Activated CD4-positive, alpha-beta T cell treated with anti-CD3 and anti-CD28 coated beads, Interleukin-2, amount 50 U/mL, for 4 hours (primary cell): ENCODE results near the gene TMEM165.
"Not testable (repeated sequence)": the region's sequence is repeated elsewhere in the genome, so short reads cannot be mapped to it uniquely, and the experiment has no call there.

Experiments used
- DNase-seq, 2 experiments: peaks; one replicate each; pipeline ENCODE4 v3.0.0-alpha.2; 2020

Gene TMEM165, protein sequence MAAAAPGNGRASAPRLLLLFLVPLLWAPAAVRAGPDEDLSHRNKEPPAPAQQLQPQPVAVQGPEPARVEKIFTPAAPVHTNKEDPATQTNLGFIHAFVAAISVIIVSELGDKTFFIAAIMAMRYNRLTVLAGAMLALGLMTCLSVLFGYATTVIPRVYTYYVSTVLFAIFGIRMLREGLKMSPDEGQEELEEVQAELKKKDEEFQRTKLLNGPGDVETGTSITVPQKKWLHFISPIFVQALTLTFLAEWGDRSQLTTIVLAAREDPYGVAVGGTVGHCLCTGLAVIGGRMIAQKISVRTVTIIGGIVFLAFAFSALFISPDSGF

DNA sequence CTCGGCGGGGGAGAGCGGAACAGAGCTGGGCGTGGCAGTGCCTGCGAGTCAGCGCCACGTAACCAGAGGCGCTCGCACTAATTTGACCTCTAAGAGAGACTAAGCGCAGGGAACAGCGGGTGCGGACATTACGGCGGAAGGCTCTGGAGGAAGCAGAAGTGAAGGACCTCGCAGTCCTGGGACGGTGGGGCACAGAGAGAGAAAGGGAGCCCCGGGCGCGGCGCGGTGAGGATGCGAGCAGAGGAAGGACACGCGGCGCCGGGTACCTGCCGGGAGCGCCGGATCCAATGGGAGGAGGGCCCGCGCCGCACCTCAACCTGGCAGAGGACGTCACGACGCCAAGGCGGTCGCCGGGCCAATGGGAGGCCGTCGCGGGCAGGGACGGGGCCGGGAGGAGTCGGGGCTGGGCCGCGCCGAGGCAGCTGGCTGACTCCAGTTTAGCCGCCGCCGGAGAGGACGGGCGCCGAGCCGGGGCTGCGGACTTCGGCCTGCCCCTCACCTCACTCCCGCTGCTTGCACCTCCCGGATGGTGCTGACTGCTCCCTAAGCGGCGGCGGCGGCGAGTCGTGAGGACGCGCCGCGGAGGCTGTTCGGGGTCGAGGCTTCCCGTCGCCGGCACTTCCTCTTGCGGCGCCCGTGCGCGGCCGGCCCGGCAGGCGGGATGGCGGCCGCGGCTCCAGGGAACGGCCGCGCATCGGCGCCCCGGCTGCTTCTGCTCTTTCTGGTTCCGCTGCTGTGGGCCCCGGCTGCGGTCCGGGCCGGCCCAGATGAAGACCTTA, at the start of gene TMEM165:
TMEM165 (plus strand) TSS at position 429 of the 779 bp plus-strand sequence; CDS start at position 662, 233 bp downstream.
- DNase-seq: peak; percentile 83 to 85

DNA sequence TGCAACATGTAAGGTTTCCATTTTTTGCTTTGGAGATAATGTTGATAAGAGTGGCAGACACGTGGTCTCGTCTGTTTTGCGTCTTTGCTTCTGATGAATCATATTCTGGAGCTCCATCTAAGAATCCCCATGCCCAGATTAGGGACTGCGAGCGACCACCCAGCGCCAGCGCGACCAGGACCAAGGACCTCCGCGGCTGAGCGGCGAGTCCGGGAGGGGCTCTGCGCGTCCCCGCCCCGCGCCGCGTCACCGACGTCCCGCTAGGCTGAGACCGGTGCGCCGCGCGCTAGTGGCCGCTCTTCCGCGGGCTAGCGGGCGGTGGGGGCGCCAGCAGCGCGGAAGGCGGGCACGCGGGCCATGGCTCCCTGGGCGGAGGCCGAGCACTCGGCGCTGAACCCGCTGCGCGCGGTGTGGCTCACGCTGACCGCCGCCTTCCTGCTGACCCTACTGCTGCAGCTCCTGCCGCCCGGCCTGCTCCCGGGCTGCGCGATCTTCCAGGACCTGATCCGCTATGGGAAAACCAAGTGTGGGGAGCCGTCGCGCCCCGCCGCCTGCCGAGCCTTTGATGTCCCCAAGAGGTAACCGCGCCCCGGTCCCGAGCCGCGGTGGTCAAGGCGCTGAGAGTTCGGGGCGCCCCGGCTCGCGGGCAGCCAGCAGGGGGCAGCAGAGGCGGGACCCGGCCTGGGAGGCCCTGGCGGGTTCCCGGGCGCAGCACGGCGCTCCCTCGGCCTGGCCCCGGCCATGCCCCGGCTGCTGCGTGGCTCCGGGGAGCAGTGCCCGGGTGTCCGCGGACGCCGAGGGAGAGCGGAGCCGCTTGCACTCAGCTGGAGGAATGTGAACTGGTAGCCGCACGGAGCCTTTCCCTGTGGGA, 49.5 kb upstream of the TMEM165 start, which contains the start of gene SRD5A3:
SRD5A3 (plus strand) TSS at position 263 of the 871 bp plus-strand sequence; CDS start at position 358, 95 bp downstream.
- peak; percentile 63 to 70 for DNase-seq

DNA sequence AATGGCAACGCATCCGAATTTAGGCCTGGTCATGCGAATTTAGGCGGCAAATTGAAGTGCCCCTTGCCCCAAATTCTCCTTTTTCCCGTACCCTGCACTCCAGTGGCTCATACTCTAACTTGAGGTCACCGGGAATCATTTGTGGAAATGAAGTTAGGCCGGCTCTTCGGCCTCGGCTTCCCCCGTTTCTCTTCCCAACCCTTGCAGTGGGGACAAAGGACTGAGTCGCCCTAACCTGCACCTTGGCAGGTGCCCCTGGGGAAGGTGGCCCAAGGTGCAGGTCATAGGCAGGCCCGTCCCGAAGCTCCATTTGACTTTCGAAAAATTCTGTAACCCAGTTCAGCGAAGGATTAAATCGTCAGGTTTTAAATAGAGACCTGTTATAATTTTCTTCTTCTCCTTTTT, 48.9 kb upstream of the TMEM165 start:
- DNase-seq: no peak

DNA sequence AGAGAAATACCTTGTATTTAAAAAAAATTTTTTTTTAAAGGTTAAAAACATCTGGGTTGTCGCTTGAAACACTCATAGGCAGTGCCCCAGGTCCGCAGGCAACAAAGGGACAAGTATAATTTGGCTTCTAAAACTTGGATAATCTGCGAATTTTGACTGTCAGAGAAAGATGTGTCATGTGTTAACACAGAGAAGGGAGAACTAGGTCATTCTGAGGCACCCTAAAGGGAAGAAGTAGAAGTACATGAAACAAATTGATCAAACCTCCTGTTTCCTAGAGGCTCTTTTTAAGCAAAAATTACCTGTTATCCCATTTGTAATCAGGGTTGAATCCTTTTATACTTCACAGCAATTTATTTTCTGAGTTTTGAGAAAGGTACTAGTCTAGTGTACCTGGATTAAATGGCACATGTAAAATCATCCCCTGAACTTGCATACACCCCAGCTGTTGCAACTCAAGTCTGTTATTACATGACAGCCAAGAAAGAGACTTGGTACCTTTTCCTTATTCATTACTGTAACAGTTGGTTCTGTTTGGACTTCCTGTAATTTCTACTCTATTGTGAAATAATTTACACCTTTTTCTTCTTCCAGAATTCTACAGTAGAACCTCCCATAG, 48.0 kb upstream of the TMEM165 start:
- DNase-seq: no peak

DNA sequence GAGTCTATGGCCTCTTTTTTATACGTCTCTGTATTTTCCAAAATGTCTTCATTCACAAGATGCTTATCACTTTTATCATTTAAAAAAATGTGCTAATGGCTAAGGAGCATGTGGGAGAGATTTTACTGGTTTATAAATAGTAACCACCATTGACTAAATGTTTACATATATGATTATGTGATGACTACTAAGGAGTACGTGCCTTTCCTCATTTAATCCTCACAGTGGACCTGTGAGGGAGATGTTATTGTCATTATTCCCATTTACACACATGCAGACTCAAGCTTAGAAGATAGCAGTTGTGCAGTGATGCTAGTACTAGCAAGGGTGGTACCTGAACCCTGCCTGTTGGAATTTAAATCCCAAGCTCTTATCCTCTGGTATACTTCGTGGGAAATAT, 47.3 kb upstream of the TMEM165 start:
- no peak for DNase-seq

DNA sequence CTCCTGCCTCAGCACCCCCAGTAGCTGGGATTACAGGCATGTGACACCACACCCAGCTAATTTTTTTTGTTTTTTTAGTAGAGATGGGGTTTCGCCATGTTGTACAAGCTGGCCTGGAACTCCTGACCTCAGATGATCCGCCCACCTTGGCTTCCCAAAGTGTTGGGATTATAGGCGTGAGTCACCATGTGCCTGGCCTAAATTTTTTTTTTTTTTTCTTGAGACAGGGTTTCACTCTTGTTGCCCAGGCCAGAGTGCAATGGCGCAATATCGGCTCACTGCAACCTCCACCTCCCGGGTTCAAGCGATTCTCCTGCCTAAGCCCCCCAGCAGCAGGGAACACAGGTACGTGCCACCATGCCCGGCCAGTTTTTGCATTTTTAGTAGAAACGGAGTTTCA, 44.9 kb upstream of the TMEM165 start:
- DNase-seq: not testable (repeated sequence)

DNA sequence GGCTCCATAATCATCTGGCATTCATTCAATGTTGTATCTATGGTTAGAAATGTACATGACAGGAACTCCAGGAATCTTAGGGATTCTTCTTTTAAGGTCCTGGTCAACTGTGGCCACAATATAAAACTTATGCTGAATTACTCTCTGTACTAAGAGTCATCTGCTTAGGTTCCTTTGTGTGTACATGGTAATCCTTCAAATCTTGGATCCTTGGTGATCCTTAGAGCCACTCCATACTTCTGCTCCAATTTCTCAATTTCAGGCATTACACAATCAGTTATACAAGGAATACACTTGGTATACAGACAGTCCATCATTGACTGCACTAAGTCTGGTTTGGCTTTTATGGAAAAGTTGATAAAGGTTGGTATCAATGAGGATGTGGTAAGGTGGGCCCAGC, 43.9 kb upstream of the TMEM165 start:
- no peak for DNase-seq

DNA sequence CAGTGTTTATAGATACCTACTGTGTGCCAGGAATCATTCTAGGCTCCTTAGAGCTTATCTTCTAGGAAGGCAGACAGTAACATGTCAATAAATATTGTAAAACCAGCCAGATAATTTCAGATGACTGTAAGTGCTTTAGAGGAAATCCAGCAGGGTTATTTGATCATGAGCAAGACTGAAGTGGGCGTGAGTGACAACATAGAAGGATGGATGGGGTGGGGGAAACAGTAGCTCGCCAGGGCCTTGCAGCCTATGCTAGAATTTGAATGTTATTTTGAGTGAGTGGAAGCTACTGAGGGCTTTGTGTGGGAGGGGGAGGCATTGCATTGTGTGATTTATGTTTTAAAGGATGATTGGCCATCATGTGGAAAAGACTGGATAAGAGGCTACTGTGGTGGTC, 43.0 kb upstream of the TMEM165 start:
- DNase-seq: no peak

DNA sequence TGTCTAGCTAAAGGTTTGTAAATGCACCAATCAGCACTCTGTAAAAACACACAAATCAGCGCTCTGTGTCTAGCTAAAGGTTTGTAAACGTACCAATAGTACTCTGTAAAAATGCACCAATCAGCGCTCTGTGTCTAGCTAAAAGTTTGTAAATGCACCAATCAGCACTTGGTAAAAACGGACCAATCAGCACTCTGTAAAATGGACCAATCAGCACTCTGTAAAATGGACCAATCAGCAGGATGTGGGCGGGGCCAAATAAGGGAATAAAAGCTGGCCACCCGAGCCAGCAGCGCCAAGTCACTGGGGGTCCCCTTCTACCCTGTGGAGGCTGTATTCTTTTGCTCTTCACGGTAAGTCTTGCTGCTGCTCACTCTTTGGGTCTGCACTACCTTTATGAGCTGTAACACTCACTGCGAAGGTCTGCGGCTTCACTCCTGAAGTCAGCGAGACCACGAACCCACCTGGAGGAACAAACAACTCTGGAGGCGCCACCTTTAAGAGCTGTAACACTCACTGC, 42.5 kb upstream of the TMEM165 start:
- not testable (repeated sequence) for DNase-seq

DNA sequence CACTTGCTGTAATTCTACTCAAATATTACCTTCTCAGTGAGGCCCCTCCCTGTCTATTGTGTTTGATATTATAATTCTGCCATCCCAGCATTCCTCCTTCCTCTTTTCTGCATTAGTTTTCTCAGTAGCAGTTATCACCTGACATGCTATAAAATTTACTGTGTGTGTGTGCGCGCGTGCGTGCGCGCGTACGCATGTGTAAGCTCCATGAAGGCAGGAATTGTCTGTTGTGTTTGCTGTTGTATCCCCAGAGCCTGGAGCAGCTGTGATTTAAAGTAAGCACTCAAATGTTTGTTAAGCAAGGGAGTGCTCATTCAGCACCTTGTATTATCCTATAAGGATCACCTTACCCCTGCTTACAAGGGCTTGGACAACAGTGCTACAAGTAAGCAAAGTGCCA, 41.1 kb upstream of the TMEM165 start:
- DNase-seq: no peak

DNA sequence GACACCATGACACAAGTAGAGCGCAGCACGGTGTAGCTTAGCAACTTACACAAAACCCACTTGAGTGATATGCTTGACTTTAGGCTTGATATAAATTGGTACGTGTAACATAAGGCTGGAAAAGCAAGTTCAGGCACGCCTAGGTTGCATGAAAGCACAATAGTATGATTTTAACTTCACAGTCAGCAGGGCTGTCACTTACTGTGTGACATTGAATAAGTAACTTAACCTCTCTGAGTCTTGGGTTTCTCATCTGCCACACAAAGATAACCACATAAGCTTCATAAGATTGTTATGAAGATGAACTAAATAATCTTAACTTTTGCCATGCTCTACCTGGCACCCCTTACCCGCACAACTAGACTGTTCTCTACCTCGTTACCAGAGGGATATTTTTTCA, 40.2 kb upstream of the TMEM165 start:
- no peak for DNase-seq

DNA sequence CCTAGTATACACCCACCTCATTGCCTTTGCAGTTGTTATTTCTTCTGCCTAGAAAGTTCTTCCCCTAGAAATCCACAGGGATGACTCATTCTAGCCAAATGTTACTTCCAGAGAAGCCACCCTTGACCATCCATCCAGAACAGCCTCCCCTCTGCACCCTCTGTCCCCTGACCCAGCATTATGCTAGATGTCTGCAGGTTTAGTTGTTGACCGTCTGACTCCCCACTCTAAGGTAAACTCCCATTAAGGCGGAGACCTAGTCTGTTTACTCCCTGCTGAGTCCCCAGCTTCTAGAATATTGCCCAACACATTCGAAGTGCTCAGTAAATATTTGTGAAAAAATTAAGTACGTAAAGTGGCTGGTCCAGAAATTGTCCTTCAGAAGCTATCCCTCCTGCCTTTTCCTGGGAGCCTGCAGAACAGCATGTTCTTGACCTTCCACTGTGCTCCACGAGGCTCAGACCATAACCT, 38.7 kb upstream of the TMEM165 start:
- no peak for DNase-seq

DNA sequence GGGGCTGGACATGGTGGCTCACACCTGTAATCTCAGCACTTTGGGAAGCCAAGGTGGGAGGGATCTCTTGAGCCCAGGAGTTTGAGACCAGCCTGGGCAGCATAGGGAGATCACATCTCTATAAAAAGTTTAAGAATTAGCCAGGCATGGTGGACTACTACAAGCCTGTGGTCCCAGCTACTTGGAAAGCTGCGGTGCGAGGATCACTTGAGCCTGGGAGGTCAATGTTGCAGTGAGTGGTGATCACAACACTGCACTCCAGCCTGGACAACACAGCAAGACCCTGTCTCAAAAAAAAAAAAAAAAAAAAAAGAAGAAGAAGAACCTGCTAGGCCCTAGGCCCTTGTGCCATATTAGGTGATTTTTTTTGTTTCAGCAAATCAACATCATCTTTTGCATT, 37.5 kb upstream of the TMEM165 start:
- DNase-seq: no peak

DNA sequence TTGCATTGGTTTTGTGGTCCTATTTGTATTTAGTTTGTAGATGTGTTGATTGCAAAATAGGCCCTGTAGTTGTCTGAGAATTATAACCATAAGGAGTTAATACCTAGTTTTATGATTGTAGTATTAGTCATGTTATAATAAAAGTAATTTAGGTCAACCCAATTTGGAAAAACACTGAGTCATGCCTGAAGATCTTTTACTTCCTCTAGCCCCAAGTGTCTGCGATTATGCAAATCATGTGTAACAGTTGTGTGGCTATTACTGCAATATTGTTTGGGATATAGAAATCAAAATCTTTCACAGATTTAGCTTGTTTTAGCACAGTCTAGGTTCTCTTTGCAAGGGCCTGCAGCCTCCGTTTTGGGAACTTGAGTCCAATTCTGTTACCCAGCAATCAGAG, 37.1 kb upstream of the TMEM165 start:
- no peak for DNase-seq

DNA sequence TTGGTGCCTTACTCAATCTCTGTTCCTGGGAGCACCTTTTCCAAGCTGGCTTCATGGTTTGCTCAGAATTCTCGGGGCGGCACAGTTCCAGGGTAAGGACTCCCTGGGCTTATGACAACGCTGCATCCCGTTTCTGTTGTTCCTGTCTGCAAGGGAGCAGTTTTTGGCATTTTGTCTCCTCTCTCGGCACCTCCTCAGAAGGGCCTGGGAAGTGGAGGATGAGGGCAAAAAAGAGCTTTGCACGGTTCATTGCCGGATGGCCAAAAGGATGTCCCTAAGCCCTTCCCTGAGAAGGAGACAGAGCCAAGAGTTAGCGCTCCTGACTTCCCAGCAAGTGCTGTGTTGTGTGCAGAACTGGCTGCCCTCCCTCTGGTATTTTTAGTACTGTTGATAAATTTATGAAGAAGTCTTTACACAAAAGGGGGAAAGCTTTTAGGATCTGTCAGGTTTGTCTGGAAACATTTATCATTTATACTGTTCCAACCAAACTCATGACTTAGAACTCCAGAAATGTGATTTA, 36.3 kb upstream of the TMEM165 start:
- DNase-seq: no peak

DNA sequence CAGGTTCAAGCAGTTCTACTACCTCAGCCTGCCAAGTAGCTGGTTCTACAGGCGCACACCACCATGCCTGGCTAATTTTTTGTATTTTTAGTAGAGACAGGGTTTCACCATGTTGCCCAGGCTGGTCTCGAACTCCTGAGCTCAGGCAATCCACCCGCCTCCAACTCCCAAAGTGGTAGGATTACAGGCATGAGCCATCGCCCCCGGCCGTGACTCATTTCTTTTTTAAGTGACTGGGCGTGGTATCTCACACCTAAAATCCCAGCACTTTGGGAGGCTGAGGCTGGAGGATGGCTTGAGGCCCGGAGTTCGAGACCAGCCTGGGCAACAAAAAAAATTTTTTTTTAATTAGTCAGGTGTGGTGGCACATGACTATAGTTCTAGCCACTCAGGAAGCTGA, 32.8 kb upstream of the TMEM165 start:
- DNase-seq: not testable (repeated sequence)

DNA sequence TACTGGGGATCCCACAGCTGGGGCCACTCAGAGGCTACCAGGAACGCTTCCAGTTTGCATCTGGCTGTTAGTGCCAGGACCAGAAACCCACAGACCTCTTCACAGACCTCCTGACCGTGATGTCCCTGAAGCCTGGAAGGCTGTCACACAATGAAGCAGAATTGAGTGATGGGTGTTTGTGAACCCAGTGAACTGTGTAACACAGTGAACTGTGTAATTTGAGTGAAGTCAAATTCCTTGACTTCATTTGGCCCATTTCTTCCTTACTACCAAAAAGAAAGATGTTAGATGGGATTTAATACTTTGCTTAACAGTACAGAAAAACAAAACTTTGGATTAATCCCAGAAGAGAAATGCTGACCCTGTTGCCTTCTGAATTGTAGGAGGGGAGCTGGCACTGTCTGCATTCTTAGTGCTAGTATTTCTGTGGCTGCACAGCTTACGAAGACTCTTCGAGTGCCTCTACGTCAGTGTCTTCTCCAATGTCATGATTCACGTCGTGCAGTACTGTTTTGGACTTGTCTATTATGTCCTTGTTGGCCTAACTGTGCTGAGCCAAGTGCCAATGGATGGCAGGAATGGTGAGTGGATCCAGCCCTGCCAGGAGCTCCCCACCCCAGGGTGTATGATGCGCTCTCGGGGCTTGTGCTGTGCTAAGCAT, 31.9 kb upstream of the TMEM165 start:
- DNase-seq: no peak

DNA sequence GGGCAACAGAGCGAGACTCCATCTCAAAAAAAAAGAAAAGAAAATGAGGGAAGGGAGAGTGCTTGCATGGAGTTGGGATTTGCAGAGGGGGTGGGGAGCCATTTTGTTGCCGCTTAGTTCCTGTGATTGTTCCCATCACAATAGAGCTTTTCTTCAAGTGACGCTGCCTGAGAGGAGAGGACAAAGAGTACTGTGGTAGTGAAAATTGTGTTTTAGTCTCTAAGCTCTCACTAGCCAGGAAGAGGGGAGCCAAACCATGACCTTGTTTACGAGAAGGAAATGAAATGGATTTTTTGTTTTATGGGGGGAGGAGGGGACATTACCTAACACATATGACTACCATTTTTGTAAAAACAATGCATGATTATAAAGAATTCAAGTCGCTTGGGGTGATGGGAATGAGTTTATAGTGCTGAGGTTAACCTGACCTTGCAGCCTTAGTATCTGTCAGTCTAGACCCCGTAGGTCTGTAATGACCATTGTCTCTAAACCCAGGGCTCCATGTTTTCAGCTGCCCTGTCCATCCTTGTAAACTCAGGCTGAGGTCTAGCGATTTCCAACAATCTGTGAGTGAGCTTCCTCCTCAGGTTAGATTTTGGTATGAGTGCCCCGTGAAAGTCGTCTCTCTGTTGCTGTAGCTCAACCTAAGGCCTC, 30.9 kb upstream of the TMEM165 start:
- no peak for DNase-seq

DNA sequence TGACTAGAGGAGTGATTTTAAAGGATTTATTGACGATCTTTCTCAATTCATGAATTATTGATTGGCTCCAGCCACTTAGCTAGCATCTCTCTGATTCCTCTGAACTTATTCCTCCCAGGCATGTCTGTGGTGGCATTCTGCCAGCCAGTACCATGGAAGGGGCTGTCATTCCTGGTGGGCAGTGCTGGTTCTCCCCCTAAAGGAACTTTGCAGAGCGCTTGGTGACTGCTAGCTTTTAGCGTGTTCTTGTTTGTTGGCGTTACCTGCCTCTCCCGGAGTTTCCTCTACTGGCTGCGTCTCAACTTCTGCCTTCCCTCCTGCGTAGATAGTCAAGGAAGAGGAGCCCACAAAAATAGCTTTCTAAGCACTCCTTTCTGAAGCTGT, 30.4 kb upstream of the TMEM165 start:
- DNase-seq: no peak

DNA sequence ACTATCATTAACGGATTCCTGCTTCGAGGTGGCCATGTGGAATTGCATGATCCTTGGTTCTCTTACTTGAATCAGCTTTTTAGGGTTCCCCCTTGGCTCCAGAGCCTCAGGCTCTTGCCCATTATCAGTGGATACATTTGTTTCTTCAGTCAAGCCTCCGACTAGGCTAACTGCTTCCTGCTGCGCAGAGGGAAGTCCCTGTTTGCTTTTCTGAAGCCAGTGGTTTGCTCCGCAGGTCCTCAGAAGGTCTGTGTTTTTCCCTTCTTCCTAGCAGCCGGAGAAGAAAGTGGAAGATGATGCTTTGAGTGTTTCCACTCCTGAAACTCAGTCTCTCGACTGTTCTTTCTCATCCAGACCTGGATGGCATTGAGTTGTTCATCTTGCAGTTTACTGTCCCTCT, 29.1 kb upstream of the TMEM165 start:
- DNase-seq: no peak

DNA sequence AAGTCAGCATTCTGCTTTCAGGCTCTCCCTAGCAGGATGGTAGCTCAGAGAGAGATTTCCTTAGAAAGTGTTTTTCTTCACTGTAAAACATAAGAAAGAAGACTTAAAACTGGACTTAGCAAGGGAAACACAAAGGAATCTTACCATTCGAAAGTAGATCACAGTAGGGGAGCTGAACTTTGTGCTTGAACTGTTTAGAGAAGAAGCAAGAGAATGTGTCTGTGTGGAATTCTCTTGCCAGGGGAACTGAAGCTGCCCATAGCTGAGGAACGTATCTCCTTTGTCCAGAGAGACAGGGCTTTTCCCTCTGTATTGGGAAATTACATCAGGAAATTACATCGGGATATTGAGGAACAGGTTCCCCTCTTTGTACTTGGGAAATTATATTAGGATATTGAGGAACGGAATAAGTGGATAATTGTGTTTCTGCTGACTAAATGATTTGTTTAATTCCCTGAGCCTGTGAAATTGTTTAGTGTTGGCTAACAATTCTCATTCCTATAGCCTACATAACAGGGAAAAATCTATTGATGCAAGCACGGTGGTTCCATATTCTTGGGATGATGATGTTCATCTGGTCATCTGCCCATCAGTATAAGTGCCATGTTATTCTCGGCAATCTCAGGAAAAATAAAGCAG, 28.6 kb upstream of the TMEM165 start:
- DNase-seq: no peak
